GM18526 (cell line): Measurements from ENCODE around the gene LRP1B.

Source experiments
- POLR2A ChIP-seq: IDR thresholded peaks from 3 replicates; pipeline ENCODE4 v1.6.1; 2011; ENCODE audit not compliant: insufficient read length; ENCODE audit errors: extremely low read depth

The LRP1B gene

GRCh38 chr2:140972724-140973123, 1158.1 kb downstream of the LRP1B start:
- no peak for TF ChIP-seq POLR2A

GRCh38 chr2:140949932-140950331, 1180.9 kb downstream of the LRP1B start:
- no peak for TF ChIP-seq POLR2A

GRCh38 chr2:140947236-140947635, 1183.6 kb downstream of the LRP1B start:
- no peak for TF ChIP-seq POLR2A

GRCh38 chr2:140943867-140944266, 1186.9 kb downstream of the LRP1B start:
- no peak for TF ChIP-seq POLR2A

GRCh38 chr2:140942284-140942683, 1188.5 kb downstream of the LRP1B start:
- TF ChIP-seq POLR2A, result no peak

GRCh38 chr2:140929849-140930248, 1201.0 kb downstream of the LRP1B start:
- TF ChIP-seq POLR2A, result no peak

- TF ChIP-seq POLR2A, result no peak
Measured at GRCh38 chr2:140918426-140918825, 1212.4 kb downstream of the LRP1B start.

- TF ChIP-seq POLR2A, result no peak
Measured at GRCh38 chr2:140916410-140916809, 1214.4 kb downstream of the LRP1B start.

- no peak for TF ChIP-seq POLR2A
Measured at GRCh38 chr2:140910683-140911082, 1220.1 kb downstream of the LRP1B start.

- TF ChIP-seq POLR2A, result no peak
Measured at GRCh38 chr2:140905083-140905781, 1225.6 kb downstream of the LRP1B start.

GRCh38 chr2:140895378-140895777, 1235.4 kb downstream of the LRP1B start:
- TF ChIP-seq POLR2A, result no peak

- TF ChIP-seq POLR2A, result no peak
Measured at GRCh38 chr2:140893685-140894084, 1237.1 kb downstream of the LRP1B start.

GRCh38 chr2:140892911-140893637, 1237.7 kb downstream of the LRP1B start:
- TF ChIP-seq POLR2A, result no peak

- no peak for TF ChIP-seq POLR2A
Measured at GRCh38 chr2:140892436-140892835, 1238.4 kb downstream of the LRP1B start.

GRCh38 chr2:140891614-140892212, 1239.1 kb downstream of the LRP1B start:
- no peak for TF ChIP-seq POLR2A

- no peak for TF ChIP-seq POLR2A
Measured at GRCh38 chr2:140882671-140883620, 1247.9 kb downstream of the LRP1B start.

- no peak for TF ChIP-seq POLR2A
Measured at GRCh38 chr2:140880573-140880972, 1250.2 kb downstream of the LRP1B start.
